A549 (cell line): ENCODE data around the gene ADISSP. TPM values are rescaled to one million over a fixed set of nuclear protein-coding genes. Genes with fewer than 3 reads are reported as not detected.

Experiments
- ATAC-seq, 2 experiments: fragments of 200-7000 bp in 1 of 2; fragments of >200 bp in 1 of 2; cut with Nextera tagmentation in 1 of 2; cut with Tn5 transposase in 1 of 2; 3 replicates each; pipeline versions ENCODE4 v1.8.0 to v1.9.1; 2018 to 2020; ENCODE audit warnings: mild to moderate bottlenecking in 1 of 2, moderate library complexity in 1 of 2
- CTCF ChIA-PET: fragments of 300-600 bp; sonication (Branson Sonifier 250); formaldehyde crosslinking; extraction: SDS; loops from one replicate; lab custom pipeline; 2021; ENCODE audit warnings: antibody characterized with exemption, inconsistent platforms; lab: Yijun Ruan, JAX
- POLR2A ChIA-PET: fragments of 350-600 bp; formaldehyde crosslinking; extraction: SDS; loops from one replicate; lab custom pipeline; 2021; ENCODE audit warnings: antibody characterized with exemption, inconsistent platforms; lab: Yijun Ruan, JAX
- DNase-seq, 2 experiments: peaks; one replicate each; pipeline versions ENCODE4 v3.0.0 to v3.0.0-alpha.2; 2011 to 2016; ENCODE audit warnings: low read depth in 1 of 2, low spot score in 1 of 2
- FAIRE-seq: peaks from 2 replicates; lab custom pipeline; 2011; peaks lifted over from hg19 to GRCh38; lab: Jason Lieb, UNC
- H3K27ac ChIP-seq, 2 experiments: fragments of >200 bp; sonication (Bioruptor Twin); formaldehyde crosslinking; 3 replicates each; pipeline ENCODE4 v1.5.1; 2016 to 2017
- H3K4me1 ChIP-seq: fragments of >200 bp; sonication (Bioruptor Twin); formaldehyde crosslinking; 3 replicates; pipeline ENCODE4 v1.6.1; 2016
- H3K4me2 ChIP-seq: fragments of >200 bp; sonication (Bioruptor Twin); formaldehyde crosslinking; 3 replicates; pipeline ENCODE4 v1.6.1; 2016
- H3K4me3 ChIP-seq: fragments of >200 bp; sonication (Bioruptor Twin); formaldehyde crosslinking; 3 replicates; pipeline ENCODE4 v1.5.1; 2016
- H3K9me3 ChIP-seq: fragments of >200 bp; sonication (Bioruptor Twin); formaldehyde crosslinking; 3 replicates; pipeline ENCODE4 v1.6.1; 2016
- CBX2 ChIP-seq: fragments of 200-600 bp; sonication (generic); IDR thresholded peaks from 2 replicates; pipeline ENCODE4 v1.6.1; 2016; ENCODE audit warnings: low read depth, mild to moderate bottlenecking, borderline replicate concordance
- EHF ChIP-seq: fragments of 250-450 bp; sonication (Bioruptor Pico); IDR thresholded peaks from 2 replicates; pipeline ENCODE4 v1.5.0; 2020; ENCODE audit warnings: mild to moderate bottlenecking
- EHMT2 ChIP-seq: fragments of 200-600 bp; sonication (generic); IDR thresholded peaks from 2 replicates; pipeline ENCODE4 v1.6.1; 2016; ENCODE audit warnings: antibody characterized with exemption, low read depth, mild to moderate bottlenecking, moderate library complexity
- FOSB ChIP-seq: fragments of 250-450 bp; sonication (Bioruptor Pico); IDR thresholded peaks from 2 replicates; pipeline ENCODE4 v1.5.0; 2020; ENCODE audit warnings: mild to moderate bottlenecking, moderate library complexity
- HDAC2 ChIP-seq: fragments of 200-600 bp; sonication (generic); IDR thresholded peaks from 2 replicates; pipeline ENCODE4 v1.6.1; 2016
- JUN ChIP-seq, 2 experiments: fragments of >200 bp; sonication (Bioruptor Twin); formaldehyde crosslinking; IDR thresholded peaks; 2 replicates in 1 of 2; 3 replicates in 1 of 2; pipeline ENCODE4 v1.6.1; 2016 to 2017
- JUNB ChIP-seq: fragments of >200 bp; sonication (Bioruptor Twin); formaldehyde crosslinking; IDR thresholded peaks from 2 replicates; pipeline ENCODE4 v1.6.1; 2016
- KDM1A ChIP-seq: fragments of 200-600 bp; sonication (generic); IDR thresholded peaks from 2 replicates; pipeline ENCODE4 v1.6.1; 2016; ENCODE audit warnings: low read depth, mild to moderate bottlenecking
- MYC ChIP-seq: IDR thresholded peaks from 2 replicates; pipeline ENCODE4 v1.6.1; 2012; ENCODE audit warnings: mild to moderate bottlenecking, inconsistent platforms, low read length, improper control_type of control experiment, borderline replicate concordance
- POLR2A ChIP-seq: IDR thresholded peaks from 2 replicates; pipeline ENCODE4 v1.6.1; 2012; ENCODE audit warnings: mild to moderate bottlenecking, low read length
- POLR2AphosphoS2 ChIP-seq: conservative IDR thresholded peaks from 2 replicates; pipeline ENCODE4 v1.6.1; 2012; ENCODE audit warnings: low read length, improper control_type of control experiment, inconsistent platforms
- RARB ChIP-seq: fragments of 250-450 bp; sonication (Bioruptor Pico); IDR thresholded peaks from 2 replicates; pipeline ENCODE4 v1.8.0; 2021; ENCODE audit warnings: mild to moderate bottlenecking, moderate library complexity
- RCOR1 ChIP-seq: fragments of 150-350 bp; IDR thresholded peaks from 2 replicates; pipeline ENCODE4 v1.6.1; 2014; ENCODE audit warnings: antibody characterized with exemption, low read length, low read depth
- RNF2 ChIP-seq: fragments of 200-600 bp; sonication (generic); IDR thresholded peaks from 2 replicates; pipeline ENCODE4 v1.6.1; 2016; ENCODE audit warnings: low read depth, mild to moderate bottlenecking, antibody characterized with exemption, moderate library complexity, borderline replicate concordance
- TFCP2L1 ChIP-seq: fragments of 250-450 bp; sonication (Bioruptor Pico); IDR thresholded peaks from 2 replicates; pipeline ENCODE4 v1.5.0; 2021; ENCODE audit warnings: mild to moderate bottlenecking
- TP53 ChIP-seq: fragments of 250-450 bp; sonication (Bioruptor Pico); IDR thresholded peaks from 2 replicates; pipeline ENCODE4 v1.5.0; 2021; ENCODE audit warnings: mild to moderate bottlenecking, moderate library complexity
- ZFP36 ChIP-seq: fragments of 450-650 bp; IDR thresholded peaks from 2 replicates; pipeline ENCODE4 v1.6.1; 2014; ENCODE audit warnings: borderline replicate concordance; ENCODE audit not compliant: partially characterized antibody
- ZSCAN20 ChIP-seq: fragments of 250-450 bp; sonication (Bioruptor Pico); IDR thresholded peaks from 2 replicates; pipeline ENCODE4 v1.8.0; 2022; ENCODE audit warnings: mild to moderate bottlenecking, moderate library complexity
- WGBS: methylation state at CpG from one replicate; pipeline ENCODE4 v1.1.6; 2017; ENCODE audit errors: missing lambda C conversion rate; 5-methylcytosine and 5-hydroxymethylcytosine counted together
- polyA plus RNA-seq, 4 experiments: library from polyadenylated mRNA; depleted of rRNA in 3 of 4; stranded (reverse); fragments of >200 nt; fragmentation: RNase III in 1 of 4; extraction: RNeasy Plus Mini Kit Qiagen cat#74134 plus additional on column Dnase treatment in 1 of 4; gene quantifications; 2 replicates in 3 of 4; 3 replicates in 1 of 4; pipeline ENCODE4 v1.2.3, GENCODE V29; 2011 to 2017
- TF ChIP-seq, protein P1 (sequence below): fragments of >200 bp; sonication (Bioruptor Twin); formaldehyde crosslinking; IDR thresholded peaks from 3 replicates; pipeline ENCODE4 v1.5.1; 2016
- TF ChIP-seq, protein P2 (sequence below): fragments of 150-350 bp; IDR thresholded peaks from 2 replicates; pipeline ENCODE4 v1.6.1; 2014; ENCODE audit warnings: low read depth, mild to moderate bottlenecking, low read length
- TF ChIP-seq, protein P3 (sequence below): fragments of 450-650 bp; IDR thresholded peaks from 2 replicates; pipeline ENCODE4 v1.6.1; 2014; ENCODE audit warnings: antibody characterized with exemption
- TF ChIP-seq, protein P4 (sequence below): fragments of >200 bp; sonication (Bioruptor Twin); formaldehyde crosslinking; IDR thresholded peaks from 2 replicates; pipeline ENCODE4 v1.6.1; 2016
- TF ChIP-seq, protein P5 (sequence below): IDR thresholded peaks from 2 replicates; pipeline ENCODE4 v1.6.1; 2012

Gene ADISSP
- polyA plus RNA-seq, 2 of the 4 experiments (the other 2 are of a cell fraction), result 43.9 to 104 TPM

DNA sequence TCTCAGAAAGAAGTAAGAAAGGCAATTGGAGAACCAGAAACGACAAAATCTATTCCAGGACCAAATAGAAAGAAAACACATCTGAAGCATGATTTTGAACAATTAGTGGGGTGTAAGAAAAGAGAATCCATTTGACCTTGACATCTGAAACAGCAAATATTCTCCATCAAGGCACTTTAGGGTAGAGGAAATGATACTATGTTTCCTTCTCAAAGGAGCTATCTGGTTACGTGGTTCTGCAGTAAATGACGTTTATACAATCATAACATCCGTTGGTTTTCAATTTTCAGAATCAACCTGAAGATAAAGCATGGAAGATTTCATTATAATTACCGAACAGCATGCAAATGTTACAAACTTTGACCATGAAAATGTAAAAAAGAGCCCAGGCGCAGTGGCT, 46.9 kb downstream of the ADISSP start:
- TF ChIP-seq ZFP36 (no peak), HDAC2 (no peak)
- no peak overlapping the region for H3K4me3 ChIP-seq
- H3K27ac ChIP-seq, result no peak overlapping the region
- FAIRE-seq (peak; percentile 84), ATAC-seq (no peak), DNase-seq (no peak)
- H3K4me1 ChIP-seq, result no peaks in the 10 kb centered on the region
- no peaks in the 10 kb centered on the region for H3K9me3 ChIP-seq
- POLR2A ChIA-PET, result no interaction called here
- CTCF ChIA-PET, result interaction anchor here (0.8 to 72.1 kb wide), 4 partner anchors 10 to 48 kb away, joined by 3 to 2233 read pairs (median 92); partner anchors contain the start of genes ADAM33 and GFRA4
- WGBS, result 39% methylated on average over 6 of the region's 6 CpGs
- H3K4me2 ChIP-seq, result no peak overlapping the region

DNA sequence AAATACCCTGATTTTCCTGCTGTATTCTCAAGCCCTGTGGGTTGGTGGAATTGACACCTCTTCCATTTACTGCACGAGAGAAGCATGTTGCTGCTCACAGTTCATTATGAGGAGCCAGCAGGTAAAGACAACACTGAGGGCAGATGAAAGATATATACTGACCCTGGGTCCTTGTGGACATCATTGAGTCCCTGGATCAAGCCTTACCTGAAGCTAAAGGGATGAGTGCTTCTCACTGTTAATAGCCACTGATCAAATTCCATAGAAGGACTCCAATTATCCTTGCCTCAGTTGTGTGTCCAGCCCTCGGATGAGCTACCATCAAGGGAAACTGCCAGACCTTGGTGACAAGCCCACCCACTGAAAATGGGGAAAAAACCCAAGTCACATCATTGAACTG, 47.5 kb downstream of the ADISSP start:
- FAIRE-seq, result no peak
- 43% methylated on average over 2 of the region's 2 CpGs for WGBS

DNA sequence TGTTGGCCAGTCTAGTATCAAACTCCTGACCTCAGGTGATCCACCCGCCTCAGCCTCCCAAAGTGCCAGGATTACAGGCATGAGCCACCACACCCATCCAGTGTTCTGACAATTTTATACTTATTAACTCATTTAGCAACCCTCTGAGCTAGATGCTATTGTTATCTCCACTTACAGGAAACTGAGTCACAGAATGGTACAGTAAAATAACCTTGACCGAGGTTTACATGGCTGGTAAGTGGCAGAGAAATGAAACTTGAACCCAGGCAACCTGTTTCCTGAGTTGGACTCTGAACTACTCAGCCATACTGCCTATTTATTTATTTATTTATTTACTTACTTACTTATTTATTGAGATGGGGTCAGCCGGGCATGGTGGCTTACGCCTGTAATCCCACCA, 48.5 kb downstream of the ADISSP start:
- TF ChIP-seq, protein P1, sequence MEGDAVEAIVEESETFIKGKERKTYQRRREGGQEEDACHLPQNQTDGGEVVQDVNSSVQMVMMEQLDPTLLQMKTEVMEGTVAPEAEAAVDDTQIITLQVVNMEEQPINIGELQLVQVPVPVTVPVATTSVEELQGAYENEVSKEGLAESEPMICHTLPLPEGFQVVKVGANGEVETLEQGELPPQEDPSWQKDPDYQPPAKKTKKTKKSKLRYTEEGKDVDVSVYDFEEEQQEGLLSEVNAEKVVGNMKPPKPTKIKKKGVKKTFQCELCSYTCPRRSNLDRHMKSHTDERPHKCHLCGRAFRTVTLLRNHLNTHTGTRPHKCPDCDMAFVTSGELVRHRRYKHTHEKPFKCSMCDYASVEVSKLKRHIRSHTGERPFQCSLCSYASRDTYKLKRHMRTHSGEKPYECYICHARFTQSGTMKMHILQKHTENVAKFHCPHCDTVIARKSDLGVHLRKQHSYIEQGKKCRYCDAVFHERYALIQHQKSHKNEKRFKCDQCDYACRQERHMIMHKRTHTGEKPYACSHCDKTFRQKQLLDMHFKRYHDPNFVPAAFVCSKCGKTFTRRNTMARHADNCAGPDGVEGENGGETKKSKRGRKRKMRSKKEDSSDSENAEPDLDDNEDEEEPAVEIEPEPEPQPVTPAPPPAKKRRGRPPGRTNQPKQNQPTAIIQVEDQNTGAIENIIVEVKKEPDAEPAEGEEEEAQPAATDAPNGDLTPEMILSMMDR, result no peak
- TF ChIP-seq POLR2AphosphoS2 (no peak), CBX2 (no peak), JUNB (no peak), TFCP2L1 (CRISPR knock-in tag) (no peak), RCOR1 (no peak), ZSCAN20 (CRISPR knock-in tag) (no peak), POLR2A (no peak), TP53 (CRISPR knock-in tag) (no peak), EHF (no peak), KDM1A (no peak), EHMT2 (no peak), MYC (no peak), FOSB (no peak)
- TF ChIP-seq, protein P2, sequence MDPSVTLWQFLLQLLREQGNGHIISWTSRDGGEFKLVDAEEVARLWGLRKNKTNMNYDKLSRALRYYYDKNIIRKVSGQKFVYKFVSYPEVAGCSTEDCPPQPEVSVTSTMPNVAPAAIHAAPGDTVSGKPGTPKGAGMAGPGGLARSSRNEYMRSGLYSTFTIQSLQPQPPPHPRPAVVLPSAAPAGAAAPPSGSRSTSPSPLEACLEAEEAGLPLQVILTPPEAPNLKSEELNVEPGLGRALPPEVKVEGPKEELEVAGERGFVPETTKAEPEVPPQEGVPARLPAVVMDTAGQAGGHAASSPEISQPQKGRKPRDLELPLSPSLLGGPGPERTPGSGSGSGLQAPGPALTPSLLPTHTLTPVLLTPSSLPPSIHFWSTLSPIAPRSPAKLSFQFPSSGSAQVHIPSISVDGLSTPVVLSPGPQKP, result no peak
- TF ChIP-seq, protein P3, sequence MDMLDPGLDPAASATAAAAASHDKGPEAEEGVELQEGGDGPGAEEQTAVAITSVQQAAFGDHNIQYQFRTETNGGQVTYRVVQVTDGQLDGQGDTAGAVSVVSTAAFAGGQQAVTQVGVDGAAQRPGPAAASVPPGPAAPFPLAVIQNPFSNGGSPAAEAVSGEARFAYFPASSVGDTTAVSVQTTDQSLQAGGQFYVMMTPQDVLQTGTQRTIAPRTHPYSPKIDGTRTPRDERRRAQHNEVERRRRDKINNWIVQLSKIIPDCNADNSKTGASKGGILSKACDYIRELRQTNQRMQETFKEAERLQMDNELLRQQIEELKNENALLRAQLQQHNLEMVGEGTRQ, result no peak
- TF ChIP-seq, protein P4, sequence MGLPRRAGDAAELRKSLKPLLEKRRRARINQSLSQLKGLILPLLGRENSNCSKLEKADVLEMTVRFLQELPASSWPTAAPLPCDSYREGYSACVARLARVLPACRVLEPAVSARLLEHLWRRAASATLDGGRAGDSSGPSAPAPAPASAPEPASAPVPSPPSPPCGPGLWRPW, result no peak
- FAIRE-seq, result no peak
- DNase-seq, result no peak
- Histone ChIP-seq H3K9me3 (no peaks in the 10 kb centered on the region), H3K4me1 (no peaks in the 10 kb centered on the region), H3K4me2 (no peak overlapping the region), H3K4me3 (no peak overlapping the region), H3K27ac (no peak overlapping the region)
- ChIA-PET POLR2A (no interaction called here), CTCF (interaction anchor here (0.7 to 72.1 kb wide), 8 partner anchors 9 to 391 kb away, joined by 3 to 2233 read pairs (median 10); partner anchors contain the start of genes ADAM33, GFRA4 and SPEF1)
- 65% methylated on average over 4 of the region's 4 CpGs for WGBS
- no peak for ATAC-seq

More for the DNA sequence above, 47.5 kb downstream of the ADISSP start:
- ChIA-PET POLR2A (no interaction called here), CTCF (interaction anchor here (0.7 to 72.1 kb wide), 6 partner anchors 10 to 297 kb away, joined by 3 to 2233 read pairs (median 18); partner anchors contain the start of genes ADAM33, GFRA4 and SPEF1)
- Histone ChIP-seq H3K4me2 (no peak overlapping the region), H3K9me3 (no peaks in the 10 kb centered on the region), H3K27ac (no peak overlapping the region), H3K4me3 (no peak overlapping the region), H3K4me1 (no peaks in the 10 kb centered on the region)
- ATAC-seq (no peak), DNase-seq (no peak)
- no peak for TF ChIP-seq RNF2
- TF ChIP-seq, protein P5, sequence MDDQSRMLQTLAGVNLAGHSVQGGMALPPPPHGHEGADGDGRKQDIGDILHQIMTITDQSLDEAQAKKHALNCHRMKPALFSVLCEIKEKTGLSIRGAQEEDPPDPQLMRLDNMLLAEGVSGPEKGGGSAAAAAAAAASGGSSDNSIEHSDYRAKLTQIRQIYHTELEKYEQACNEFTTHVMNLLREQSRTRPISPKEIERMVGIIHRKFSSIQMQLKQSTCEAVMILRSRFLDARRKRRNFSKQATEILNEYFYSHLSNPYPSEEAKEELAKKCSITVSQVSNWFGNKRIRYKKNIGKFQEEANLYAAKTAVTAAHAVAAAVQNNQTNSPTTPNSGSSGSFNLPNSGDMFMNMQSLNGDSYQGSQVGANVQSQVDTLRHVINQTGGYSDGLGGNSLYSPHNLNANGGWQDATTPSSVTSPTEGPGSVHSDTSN, result no peak
- no peak for TF ChIP-seq RARB (CRISPR knock-in tag)
- TF ChIP-seq ZFP36, result no peak
- TF ChIP-seq EHMT2, result no peak
- TF ChIP-seq JUN (IDR thresholded peaks at IDR 0.05), result no peak
